D721Med (cell line): ENCODE results near the gene MAST4.

Source experiments
- DNase-seq: peaks from one replicate; pipeline ENCODE4 v3.0.0; 2011; ENCODE audit warnings: low spot score; ENCODE audit not compliant: insufficient read length
- FAIRE-seq: peaks from 2 replicates; lab custom pipeline; 2011; peaks lifted over from hg19 to GRCh38; lab: Jason Lieb, UNC
- TF ChIP-seq, protein P1 (sequence below): IDR thresholded peaks from 2 replicates; pipeline ENCODE4 v1.5.1; 2012; ENCODE audit warnings: mild to moderate bottlenecking, control low read depth; ENCODE audit not compliant: insufficient read depth; ENCODE audit errors: missing control alignments

The MAST4 gene

DNA sequence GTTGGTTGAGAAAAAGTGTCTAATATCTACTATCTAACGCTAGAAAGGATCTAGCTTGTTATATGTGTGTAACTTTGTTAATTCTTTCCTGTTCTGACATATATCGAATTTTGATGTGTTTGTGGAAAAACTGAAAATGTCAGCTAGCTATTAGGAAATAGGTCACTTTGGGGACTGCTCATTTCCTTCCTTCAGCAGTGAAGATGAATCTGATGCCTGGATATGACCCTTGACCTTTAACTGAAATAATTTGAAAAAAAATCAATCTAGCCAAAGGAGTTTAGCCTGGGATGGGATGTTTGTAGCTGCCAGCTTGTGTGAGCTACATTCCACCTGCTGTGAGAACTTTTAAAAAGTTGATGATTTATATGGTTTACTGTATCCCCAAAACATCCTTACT lies 533.6 kb downstream of the MAST4 start:
- TF ChIP-seq, protein P1, sequence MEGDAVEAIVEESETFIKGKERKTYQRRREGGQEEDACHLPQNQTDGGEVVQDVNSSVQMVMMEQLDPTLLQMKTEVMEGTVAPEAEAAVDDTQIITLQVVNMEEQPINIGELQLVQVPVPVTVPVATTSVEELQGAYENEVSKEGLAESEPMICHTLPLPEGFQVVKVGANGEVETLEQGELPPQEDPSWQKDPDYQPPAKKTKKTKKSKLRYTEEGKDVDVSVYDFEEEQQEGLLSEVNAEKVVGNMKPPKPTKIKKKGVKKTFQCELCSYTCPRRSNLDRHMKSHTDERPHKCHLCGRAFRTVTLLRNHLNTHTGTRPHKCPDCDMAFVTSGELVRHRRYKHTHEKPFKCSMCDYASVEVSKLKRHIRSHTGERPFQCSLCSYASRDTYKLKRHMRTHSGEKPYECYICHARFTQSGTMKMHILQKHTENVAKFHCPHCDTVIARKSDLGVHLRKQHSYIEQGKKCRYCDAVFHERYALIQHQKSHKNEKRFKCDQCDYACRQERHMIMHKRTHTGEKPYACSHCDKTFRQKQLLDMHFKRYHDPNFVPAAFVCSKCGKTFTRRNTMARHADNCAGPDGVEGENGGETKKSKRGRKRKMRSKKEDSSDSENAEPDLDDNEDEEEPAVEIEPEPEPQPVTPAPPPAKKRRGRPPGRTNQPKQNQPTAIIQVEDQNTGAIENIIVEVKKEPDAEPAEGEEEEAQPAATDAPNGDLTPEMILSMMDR, result no peak
- DNase-seq, result no peak
- FAIRE-seq, result peak; percentile 44

DNA sequence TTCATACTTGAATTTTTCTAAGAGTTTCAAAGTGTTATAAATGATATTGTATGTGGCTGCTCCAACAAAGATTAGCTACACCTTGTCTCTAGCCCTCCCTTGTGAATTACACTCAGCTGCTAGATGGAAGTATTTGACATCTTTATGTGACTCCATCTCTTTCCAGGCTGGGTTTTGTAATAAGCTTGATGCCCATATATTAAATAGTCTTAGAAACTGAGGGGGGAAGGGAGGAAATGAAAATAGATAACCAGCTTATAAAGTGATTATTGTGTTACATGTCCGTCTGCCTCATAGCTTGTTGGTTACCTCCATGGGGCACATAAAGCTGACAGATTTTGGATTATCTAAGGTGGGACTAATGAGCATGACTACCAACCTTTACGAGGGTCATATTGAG lies 537.0 kb downstream of the MAST4 start:
- FAIRE-seq (no peak), DNase-seq (no peak)
- TF ChIP-seq, protein P1, result no peak

DNA sequence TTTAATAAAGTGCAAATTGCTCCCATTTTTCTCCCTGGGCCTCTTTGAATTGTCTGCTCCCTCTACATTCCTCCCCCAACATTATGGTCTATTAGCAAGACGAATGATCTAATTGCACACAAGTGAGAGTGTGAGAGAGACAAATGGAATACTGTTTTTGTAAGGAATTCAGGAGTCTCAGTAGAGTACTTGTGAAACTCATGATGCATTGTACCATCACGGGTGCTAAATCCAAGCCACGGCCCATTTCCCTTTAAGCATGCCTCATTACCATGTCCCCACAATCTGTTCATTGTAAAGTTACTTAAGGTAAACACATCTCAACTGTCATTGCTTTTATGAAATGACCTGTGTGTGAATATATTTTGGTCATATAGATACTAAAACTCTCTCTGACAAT lies 537.6 kb downstream of the MAST4 start:
- FAIRE-seq, result no peak
- TF ChIP-seq, protein P1, result no peak
- no peak for DNase-seq

DNA sequence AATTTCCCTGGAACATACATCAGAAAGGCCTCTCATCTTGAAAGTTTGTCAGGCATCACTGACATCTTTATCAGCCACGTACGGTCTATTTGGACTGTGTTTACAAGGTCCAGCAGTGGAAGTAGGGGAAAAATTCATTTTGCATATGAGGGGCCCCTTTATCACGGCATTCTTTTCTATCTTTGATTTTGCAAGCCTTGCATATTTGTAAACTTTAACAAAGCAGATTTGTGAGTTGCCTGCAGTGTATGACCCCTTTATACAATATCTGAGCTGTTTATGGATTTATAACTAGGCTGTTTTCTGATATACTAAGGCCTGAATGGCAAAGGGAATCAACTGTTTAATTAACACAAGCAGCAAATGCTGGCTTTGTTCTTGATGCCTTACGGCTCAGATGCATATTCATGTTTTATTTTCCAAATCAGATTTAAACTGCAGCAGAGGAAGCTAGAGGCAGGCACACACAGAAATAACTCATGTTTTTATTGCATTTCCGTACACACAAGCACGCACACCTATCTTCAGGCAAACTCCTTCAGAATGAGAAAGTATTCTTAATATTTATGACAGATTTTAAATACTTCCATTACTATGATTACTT lies 539.3 kb downstream of the MAST4 start:
- FAIRE-seq (no peak), DNase-seq (no peak)
- TF ChIP-seq, protein P1, result no peak

DNA sequence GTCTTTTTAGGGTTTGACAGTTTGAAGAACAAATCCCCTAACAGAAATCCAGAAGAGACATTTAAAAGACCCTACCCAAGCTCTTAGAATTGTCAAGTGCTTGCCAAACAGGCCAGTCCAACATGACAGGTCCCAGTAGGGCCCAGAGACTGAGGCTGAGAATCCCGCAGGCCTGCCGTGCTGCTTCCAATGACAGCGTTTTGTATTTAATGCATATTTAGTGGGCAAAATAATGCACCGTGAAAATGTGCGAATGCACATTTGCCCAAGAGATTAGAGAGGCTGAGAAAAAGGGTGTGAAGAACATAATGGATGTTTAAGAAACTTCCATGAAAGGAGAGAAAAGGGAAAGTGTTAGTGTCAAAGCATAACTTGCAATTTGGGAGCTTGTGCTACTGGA lies 542.8 kb downstream of the MAST4 start:
- TF ChIP-seq, protein P1, result no peak
- FAIRE-seq (no peak), DNase-seq (no peak)

DNA sequence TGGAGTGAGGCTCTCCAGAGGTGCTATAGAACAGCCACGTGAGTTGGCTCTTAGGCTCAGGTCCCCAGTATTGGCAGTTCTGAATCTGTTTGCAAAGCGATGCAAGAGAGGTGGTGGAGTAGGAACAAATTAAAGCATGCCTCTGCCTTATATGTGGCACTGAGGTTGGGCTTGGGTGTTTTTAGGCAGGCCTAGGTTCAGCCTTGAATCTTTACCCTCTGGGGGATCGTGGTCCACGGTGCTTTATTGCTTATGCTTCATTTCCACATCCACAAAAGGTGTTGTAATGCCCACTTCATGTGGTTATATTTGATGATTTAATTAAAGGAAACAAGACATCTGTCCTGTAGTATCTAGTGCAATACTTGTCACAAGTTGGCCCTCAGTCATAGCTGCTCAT lies 544.2 kb downstream of the MAST4 start:
- TF ChIP-seq, protein P1, result no peak
- DNase-seq, result no peak
- no peak for FAIRE-seq

DNA sequence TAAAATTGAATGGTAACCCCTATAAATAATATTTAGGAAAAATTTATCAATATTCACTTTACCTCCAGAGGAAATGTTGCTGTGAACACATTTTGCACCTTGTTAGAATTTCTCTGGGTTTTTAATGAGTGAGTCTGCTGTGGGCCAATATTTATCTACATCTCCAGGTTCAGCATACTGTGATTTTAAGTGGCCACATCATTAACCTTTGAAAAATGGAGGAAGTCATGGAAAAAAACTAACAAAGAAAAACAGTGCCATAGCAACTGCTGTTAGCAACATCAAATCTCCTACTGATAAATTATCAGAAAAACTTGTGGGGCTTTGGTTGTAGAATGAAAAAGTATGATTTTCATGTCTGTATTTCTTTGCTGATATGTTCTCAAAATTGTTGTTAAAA lies 545.5 kb downstream of the MAST4 start:
- FAIRE-seq, result no peak
- TF ChIP-seq, protein P1, result no peak
- DNase-seq, result no peak
